EL (cell line): Measurements from ENCODE around the gene NDFIP2.
A peak's percentile ranks its signal among the peaks of the same experiment; 100 is the strongest.

Source experiments
- DNase-seq: peaks from one replicate; pipeline ENCODE4 v3.0.0-alpha.2; 2016

The NDFIP2 gene

DNA sequence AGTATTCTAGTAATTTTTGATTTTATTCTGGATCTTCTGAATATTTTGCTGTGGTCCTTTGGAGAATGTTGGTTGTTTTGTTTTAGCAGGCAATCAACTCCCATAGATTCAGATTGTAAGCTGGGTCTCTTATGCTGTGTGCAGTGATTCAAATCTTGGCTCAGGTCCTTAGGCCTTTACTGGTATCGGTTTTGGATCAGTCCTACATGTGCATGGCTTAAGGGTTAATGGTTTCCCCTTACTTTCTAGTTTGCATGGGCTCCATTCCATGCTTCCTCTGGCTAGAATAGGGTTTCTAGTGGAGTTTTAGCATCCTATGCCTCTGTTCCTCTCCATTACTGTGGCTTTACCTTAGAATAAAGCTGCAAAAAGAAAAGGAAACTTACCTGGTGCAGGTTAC is 16.1 kb downstream of the NDFIP2 start:
- no peak for DNase-seq

DNA sequence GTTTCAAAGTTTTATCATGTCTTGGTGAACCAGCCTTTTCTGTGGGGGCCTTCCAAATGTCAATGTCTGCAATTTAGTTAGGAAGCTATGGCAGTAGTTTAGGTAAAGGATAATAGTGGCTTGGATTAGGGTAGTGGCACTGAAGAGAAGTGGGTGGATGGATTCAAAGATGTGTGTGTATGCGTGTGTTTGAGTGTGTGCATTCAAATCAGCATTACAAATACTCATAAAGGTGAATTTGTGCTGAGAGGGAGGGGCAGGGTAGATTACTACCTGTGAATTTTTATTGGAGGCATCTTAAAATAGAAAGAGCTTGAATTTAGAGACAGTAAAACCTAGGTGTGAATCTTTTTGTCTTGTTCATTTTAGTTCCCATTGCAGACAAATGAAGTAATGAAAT is 16.9 kb downstream of the NDFIP2 start:
- no peak for DNase-seq

DNA sequence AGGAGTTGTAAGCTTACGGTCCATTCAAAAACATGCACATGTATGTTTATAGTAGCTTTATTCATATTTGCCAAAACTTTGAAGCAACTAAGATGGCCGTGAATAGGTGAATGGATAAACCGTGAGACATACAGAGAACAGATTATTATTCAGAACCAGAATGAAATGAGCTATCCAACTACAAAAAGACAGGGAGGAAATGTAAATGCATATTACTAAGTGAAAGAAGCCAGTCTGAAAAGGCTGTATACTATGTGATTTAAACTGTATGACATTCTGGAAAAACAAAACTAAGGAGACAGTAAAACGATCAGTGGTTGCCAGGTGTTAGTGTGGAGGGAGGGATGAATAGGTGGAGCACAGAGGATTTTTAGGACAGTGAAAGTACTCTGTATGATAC is 19.9 kb downstream of the NDFIP2 start:
- no peak for DNase-seq

DNA sequence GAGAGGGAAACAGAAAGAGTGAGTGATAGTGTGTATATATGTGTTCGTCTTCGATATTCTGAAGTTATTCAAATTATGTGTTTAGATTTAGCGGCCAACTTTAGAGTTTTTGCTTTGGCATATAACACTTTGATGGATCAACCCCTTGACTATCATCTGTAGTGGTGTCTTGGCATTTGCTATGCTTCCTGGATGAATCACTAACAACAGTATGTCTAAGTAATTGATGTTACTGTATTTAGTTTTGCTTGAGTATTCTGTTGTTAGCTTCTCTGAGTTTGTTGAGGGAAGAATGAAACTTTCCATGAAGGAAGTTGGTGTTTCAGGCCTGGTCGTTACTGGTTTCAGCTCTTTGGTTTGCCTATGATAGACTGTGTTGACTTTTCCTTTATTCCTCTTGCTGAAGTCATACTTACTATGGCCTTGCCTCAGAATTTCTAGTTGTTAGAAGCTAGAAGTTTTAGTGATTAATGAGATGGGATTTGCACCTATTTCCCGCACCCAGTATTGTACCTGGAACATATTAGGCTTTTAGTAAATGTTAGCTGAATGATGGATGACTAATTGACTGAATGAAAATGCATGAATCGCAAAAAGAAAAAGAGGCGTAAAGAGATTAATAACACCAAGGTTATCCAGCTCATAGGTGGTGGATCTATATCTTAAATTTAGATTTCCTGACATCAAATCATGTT is 20.7 kb downstream of the NDFIP2 start:
- peak; percentile 30 for DNase-seq

DNA sequence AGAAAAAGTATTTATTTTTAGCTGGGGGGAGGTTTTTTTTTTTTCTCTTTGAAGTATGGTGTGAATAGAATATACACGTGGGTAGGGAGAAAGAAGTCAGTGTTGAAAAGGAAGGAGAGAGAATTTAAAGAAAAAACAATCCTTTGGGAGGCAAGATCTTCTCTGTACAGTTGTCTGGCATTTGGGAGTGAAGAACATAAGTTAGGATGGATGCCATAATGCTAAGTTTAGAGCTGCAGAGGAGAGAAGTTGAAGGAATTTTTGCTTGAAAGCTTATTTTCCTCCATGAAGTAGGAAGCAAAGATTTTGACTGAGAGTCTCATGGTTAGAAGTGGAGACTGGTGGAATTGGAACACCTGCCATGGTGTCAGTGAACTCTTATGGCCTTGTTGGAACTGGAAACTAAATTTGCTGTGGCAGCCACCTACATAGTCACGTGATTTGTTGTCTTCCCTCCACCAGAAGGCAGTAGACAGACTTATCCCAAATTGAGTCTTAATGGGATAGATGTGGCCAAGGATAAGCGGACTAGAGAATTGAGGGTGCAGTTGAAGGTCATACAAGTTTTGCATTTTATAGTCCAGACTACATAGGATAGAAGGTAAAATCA is 22.0 kb downstream of the NDFIP2 start:
- no peak for DNase-seq

DNA sequence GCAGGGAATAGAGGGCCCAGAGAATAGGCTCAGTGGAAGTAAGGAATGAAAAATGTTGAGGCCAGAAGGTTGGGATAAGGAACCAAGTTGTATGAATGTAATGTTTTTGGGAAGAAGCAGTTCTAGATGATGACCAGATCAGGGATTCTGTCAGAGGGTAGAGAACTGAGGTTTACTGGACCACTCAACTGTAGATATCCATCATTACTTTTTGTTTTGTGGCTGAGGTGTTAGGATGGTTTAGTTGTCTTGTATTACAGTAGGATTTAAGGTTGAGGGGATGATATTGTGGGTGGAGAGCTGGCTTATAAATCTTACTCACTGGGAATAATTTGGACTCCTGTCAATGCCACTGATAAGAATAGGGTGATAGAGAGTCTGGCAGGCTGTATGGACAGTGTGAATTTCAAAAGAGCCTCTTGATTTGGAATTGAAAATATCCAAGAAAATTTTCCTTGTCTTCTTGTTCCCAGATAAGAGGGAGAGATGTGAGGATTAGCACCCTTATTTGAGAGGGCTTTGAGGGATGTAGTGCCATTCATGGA is 22.6 kb downstream of the NDFIP2 start:
- no peak for DNase-seq

DNA sequence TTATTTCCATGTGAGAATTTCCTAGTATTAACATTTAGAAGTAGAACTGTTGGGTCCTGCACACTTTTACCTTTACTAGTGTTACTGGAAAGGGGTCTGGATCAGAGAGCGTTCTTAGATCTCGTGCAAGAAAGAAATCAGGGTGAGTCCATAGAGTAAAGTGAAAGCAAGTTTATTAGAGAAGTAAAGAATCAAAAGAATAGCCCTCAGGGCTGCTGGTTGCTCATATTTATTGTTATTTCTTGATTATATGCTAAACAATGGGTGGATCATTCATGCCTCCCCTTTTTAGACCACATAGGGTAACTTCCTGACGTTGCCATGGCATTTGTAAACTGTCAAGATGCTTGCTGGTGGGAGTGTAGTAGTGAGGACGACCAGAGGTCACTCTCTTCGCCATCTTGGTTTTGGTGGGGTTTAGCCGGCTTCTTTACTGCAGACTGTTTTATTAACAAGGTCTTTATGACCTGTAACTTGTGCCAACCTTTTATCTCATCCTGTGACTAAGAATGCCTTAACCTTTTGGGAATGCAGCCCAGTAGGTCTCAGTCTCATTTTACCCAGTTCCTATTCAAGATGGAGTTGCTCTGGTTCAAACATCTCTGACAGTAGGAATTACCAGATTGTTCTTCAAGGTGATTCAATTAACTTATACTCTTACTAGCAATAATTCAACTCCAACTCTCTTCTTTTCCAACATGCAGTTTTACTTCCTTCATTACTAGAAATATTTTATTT is 27.4 kb downstream of the NDFIP2 start:
- DNase-seq, result no peak

DNA sequence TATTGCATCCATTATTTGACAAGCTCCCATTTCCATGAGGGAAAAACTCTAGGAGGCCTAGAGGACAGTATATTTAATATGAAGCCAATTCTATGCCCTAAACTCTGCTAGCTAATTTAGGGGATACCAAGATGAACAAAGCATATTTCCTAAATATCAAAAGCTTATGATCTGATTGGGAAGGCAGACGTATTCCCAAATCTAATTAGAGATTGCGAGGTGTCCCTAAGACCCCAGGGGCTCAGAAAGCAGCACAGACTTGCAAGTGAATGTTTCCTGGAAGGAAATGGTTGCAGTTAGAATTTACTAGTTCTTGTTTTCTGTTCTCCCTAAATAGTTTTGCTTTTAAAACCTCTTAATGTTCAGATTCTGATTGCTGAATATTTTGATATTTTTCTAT is 30.7 kb downstream of the NDFIP2 start:
- no peak for DNase-seq

DNA sequence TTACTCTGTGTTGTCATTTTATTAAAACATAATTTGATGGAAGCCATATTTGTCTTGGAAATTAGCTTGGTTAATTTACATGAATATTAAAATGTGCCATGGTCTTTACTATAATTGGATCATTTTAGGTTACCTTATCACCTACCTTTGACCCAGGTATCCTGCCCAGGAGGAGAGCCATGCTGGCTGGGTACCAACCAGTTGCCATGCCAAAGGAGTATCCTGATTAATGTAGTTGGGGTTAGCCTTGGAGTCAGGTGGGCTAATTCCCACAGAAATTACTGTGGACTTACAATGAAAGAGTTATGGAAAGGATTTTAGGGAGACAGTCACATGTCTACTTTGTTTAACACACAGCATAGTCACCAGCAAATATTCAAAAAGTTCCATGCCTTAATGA is 32.0 kb downstream of the NDFIP2 start:
- DNase-seq, result no peak

DNA sequence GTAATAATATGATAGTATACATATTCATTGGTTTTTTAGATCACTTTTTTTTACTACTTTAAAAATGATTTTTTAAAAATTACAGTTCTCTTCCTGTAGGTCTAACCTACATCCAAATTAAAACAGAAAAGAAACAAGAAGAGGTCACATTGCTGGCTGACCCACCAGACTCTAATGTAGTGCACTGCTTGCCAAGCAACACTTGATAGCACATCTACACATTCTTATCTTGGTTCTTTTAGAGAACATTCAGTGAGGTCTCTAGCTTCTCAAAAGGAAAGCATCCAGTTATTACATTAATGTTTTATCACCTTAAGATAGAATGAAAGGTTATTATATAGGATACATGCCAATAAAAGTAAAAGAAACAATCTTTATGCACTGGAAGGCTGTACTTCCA is 35.6 kb downstream of the NDFIP2 start:
- no peak for DNase-seq

DNA sequence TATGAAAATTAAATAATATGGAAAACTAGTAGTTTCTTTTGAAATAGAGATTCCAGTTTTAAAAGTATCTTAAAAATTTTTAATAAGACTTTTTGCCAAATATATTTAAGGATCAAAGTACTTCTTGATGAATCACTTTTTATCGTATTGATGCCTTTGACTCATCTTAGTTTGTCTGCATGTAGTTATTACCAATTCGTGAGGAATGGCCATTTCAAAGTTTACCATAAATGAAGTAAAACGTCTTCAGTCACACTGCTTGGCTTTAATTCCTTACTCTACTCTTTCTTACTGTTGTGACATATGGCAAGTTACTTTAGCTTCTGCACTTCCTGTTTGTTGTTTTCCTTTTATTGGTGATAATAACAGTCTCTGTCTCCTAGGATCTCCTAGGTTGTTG is 38.3 kb downstream of the NDFIP2 start:
- DNase-seq, result peak; percentile 60

DNA sequence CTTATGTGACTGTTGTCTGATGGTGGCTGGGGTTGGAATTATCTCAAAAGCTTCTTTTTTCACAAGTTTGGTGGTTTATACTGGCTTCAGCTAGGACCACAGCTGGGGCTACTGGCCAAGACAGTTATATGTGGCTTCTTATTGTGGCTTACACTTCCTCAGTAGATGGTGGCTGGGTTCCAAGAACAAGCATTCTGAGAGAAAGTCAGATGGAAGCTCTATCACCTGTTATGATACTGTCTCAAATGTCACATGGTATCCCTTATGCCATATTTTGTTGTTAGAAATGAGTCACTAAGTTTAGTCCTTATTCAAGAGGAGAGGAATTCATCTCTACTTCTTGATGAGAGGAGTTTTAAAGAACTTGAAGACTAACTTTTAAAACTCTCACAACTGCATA is 41.6 kb downstream of the NDFIP2 start:
- DNase-seq, result peak; percentile 53

DNA sequence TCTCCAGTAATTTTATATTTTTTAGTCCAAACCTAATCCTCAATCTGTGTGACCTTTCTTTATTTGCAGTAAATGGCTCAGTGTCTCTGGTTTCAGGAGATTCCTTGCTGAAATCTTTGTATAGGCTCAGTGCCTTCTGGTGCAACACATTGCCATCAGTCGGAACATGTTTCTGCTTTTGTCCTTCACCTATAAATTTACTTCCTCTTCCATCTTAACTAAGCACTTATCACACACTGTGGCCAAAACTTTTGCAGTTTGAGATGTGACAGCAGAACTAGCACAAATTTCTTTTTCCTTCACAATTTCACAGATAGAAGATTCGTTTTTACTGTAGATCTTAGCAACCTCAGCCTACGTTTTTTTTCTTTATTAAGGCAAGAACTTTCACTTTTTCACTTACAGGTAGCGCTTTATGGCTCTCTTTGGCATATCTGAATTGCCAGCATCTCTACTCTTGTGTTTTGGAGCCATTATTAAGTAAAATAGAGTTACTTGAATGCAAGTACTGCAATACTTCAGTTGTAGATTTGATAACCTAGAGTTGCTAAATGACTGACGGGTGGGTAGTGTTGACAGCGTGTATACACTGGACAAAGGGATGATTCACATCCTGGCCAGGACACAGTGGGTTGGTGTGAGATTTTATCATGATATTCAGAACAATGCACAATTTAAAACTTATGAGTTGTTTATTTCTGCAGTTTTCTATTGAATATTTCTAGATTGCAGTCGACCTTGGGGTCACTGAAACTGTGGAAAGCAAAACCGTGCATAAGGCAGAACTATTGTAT is 44.3 kb downstream of the NDFIP2 start:
- peak; percentile 9 for DNase-seq

DNA sequence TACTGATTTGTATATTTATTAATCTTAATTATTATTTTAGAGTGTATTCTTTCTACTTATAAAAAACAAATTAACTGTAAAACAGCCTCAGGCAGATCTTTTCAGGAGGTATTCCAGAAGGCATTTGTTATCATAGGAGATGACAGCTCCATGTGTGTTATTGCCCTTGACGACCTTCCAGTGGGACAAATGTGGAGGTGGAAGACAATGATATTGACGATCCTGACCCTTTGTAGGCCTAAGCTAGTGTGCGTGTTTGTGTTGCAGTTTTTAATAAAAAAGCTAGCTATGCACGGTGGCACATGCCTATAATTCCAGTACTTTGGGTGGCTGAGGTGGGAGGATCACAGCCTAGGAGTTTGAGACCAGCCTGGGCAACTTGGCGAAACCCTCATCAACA is 46.7 kb downstream of the NDFIP2 start:
- DNase-seq, result no peak

DNA sequence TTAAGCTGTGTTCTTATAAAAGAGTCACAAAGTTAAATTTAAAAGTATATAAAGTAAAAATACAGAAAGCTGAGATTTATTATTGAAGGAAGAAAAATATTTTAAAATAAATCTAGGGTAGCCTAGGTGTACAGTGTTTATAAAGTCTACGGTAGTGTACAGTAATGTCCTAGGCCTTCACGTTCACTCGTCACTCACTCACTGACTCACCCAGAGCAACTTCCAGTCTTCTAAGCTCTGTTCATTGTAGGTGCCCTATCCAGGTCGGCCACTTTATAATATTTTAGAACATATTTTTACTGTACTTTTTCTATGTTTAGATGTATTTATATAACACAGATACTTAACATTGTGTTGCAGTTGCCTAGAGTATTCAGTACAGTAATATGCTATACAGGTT is 47.4 kb downstream of the NDFIP2 start:
- no peak for DNase-seq

DNA sequence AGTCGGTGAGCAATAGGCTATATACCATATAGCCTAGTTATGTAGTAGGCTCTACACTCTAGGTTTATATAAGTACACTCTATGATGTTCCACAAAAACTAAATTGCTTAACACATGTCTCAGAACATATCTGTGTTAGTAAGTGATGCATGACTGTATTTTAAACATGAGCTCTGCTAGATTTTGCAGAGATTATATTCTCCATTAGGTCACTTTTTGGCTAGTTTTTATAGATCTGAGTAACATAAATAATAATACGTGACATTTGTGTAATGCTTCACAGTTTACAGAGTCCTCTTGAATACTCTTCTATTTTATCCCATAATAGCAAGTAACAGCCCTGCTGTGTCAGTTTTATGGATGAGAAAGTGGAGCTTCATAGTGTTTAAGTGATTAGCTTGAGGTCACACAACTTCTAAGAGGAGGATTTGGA is 47.8 kb downstream of the NDFIP2 start:
- DNase-seq, result no peak

DNA sequence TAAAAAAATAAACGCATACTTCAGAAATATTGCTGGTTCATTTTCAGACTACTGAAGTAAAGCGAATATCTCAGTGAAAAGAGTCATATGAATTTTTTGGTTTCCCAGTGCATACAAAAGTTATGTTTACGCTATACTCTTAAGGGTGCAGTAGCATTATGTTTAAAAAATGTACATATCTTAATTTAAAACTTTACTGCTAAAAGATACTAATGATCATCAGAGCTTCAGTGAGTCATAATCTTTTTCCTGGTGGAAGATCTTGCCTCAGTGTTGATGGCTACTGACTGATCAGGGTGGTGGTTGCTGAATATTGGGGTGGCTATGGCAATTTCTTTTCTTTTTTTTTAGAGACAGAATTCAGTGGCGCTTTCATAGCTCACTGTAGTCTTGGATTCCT is 48.9 kb downstream of the NDFIP2 start:
- DNase-seq, result no peak

DNA sequence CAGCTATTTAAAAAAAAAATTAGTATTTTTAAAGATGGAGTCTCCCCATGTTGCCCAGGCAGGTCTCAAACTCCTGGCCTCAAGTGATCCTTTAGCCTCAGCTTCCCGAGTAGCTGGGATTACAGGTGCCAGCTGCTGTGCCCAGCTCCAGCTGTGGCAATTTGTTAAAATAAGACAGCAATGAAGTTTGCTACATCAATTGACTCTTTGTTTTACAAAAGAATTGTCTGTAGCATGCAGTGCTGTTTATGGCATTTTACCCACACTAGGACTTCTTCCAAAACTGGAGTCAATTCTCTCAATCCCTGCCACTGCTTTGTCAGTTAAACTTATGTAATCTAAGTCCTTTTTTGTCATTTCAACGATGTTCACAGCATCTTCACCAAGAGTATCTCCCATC is 49.3 kb downstream of the NDFIP2 start:
- DNase-seq, result no peak

DNA sequence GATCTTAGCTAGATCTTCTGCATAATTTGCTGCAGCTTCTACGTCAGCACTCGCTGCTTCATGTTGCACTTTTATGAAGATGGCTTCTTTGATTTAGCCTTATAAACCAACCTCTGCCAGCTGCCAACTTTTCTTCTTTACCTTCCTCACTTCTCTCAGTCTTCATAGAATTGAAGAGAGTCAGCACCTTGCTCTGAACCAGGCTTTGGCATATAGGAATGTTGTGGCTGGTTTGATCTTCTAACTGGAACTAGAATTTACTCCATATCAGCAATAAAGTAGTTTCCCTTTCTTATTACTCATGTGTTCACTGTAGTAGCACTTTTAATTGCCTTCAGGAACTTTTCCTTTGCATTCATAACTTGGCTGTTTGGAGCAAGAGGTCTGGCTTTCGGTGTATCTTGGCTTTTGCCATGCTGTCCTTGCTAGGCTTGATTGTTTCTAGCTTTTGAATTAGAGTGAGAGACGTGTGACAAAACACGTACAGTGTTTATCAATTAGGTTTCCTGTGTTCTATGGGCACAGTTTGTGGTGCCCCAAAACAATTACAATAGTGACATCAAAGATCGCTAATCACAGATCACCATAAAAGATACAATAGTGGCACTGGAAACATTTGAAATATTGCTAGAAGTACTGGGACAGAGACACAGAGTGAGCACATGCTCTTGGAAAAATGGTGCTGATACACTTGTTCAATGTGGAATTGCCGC is 50.7 kb downstream of the NDFIP2 start:
- no peak for DNase-seq

DNA sequence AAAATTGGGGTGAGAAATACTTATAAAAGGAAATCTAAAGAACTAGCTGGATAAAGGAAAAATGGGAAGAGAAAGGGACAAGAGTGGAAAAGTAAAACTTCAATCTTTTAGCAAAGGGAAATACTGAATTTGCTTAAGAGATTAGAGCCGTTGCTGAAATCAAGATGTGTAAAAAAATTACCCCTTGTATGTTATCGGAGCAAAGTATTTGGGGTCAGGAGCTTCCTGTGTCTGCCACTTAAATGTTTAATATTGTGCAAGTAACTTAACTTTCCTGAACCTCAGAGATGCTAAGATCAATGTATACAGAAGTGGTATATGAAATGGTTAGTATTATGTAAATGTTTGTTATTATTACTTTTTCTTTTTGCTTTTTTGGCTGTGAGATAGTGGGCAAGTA is 51.6 kb downstream of the NDFIP2 start:
- no peak for DNase-seq

DNA sequence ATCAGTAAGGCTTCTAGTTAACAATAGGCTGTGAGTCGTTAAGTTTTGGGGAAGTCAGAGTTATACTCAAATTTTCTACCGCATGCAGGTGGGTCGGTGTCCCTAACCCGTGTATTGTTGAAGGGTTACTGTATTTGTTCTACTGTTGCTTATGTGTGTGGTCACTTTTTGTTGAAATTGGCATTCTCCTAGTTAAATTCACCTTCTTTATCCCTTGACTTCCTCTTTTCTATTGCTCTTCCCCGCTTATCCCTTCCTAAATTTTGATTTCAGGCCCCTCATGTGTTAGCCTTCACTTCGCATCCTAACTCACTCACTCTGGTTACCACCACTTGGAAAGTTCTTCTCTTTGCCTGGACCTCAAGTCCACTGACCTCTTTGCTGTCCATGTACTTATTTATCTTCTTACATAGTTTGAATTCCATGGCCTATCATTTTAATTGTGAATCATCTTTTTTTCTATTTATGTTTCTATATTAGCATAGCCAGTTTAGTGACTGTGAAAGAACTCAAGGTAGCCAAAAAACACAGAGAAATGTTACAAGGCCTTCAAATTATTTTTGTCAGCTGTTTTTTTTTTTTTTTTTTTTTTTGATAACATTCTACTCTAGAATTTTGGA is 52.9 kb downstream of the NDFIP2 start:
- DNase-seq, result peak; percentile 63

DNA sequence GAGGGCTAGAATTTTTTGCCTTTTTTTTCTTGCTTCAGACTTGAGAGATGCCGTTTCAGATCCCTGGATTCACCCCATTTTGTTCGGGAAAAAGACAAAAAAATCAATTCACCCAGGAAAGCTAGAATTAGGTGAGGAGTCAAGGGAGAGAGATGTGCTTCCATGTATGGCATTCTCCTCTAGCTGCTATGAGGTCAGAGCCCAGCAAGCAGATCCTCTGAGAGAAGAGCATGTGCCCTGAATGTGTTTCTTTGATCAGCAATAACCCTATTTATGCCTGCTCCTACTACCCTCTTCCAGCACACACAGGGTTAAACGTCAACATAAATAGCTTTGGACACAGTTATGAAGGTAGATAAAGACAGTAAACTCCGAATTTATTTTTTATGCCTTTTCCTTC is 53.6 kb downstream of the NDFIP2 start:
- DNase-seq, result no peak
